Measurements from ENCODE around the gene NFATC2. TPM values are rescaled to one million over a fixed set of nuclear protein-coding genes. Genes with fewer than 3 reads are reported as not detected.

The NFATC2 gene
- total and polyA plus RNA-seq, 7 donors, result 1.4 to 16.9 (median 5.0) TPM

- intact Hi-C loops (cut with DNase I), result no loop called here
- DNase-seq, result no peak
- WGBS, 2 donors, result 84 to 92% methylated on average over 1 of the region's 1 CpG
- no peaks in the 10 kb centered on the region for H3K27me3 ChIP-seq
- H3K27ac ChIP-seq, result no peak overlapping the region
- no peak overlapping the region for H3K4me3 ChIP-seq
- no peaks in the 10 kb centered on the region for H3K4me1 ChIP-seq
- no peaks in the 10 kb centered on the region for H3K9me3 ChIP-seq
- TF ChIP-seq POLR2A (IDR thresholded peaks at IDR 0.05), result no peak
- peaks cover 0 to 10% (median 0%) of the 10 kb centered on the region in 4 donors for H3K36me3 ChIP-seq
These were observed 150.6 kb downstream of the NFATC2 start for GRCh38 chr20:51391926-51392325.

GRCh38 chr20:51389543-51390264, 152.8 kb downstream of the NFATC2 start:
- Histone ChIP-seq H3K4me1 (no peaks in the 10 kb centered on the region), H3K27ac (peak overlapping the region in 2 of 4 donors; percentile 26 to 41), H3K27me3 (no peaks in the 10 kb centered on the region), H3K4me3 (no peak overlapping the region), H3K9me3 (no peaks in the 10 kb centered on the region), H3K36me3 (peaks cover 0 to 10% (median 0%) of the 10 kb centered on the region in 4 donors)
- intact Hi-C loops (cut with DNase I), result no loop called here
- WGBS, 2 donors, result 82 to 86% methylated on average over 11 of the region's 11 CpGs
- no peak for TF ChIP-seq POLR2AphosphoS5 (IDR thresholded peaks at IDR 0.05)
- TF ChIP-seq CTCF (IDR thresholded peaks at IDR 0.05), result no peak
- TF ChIP-seq EP300 (IDR thresholded peaks at IDR 0.05), result no peak
- TF ChIP-seq POLR2A (IDR thresholded peaks at IDR 0.05), result no peak
- no peak for DNase-seq

GRCh38 chr20:51388756-51389542, 153.6 kb downstream of the NFATC2 start:
- no peaks in the 10 kb centered on the region for H3K27me3 ChIP-seq
- intact Hi-C loops (cut with DNase I), result no loop called here
- no peak for DNase-seq
- TF ChIP-seq POLR2A (IDR thresholded peaks at IDR 0.05) (no peak), POLR2AphosphoS5 (IDR thresholded peaks at IDR 0.05) (no peak), CTCF (IDR thresholded peaks at IDR 0.05) (no peak), EP300 (IDR thresholded peaks at IDR 0.05) (no peak)
- peak overlapping the region in 1 of 4 donors; percentile 41 for H3K27ac ChIP-seq
- H3K4me1 ChIP-seq, result no peaks in the 10 kb centered on the region
- peaks cover 0 to 10% (median 0%) of the 10 kb centered on the region in 4 donors for H3K36me3 ChIP-seq
- WGBS, 2 donors, result 75 to 77% methylated on average over 7 of the region's 7 CpGs
- no peak overlapping the region for H3K4me3 ChIP-seq
- no peaks in the 10 kb centered on the region for H3K9me3 ChIP-seq

GRCh38 chr20:51388227-51388626, 154.3 kb downstream of the NFATC2 start:
- TF ChIP-seq EP300 (IDR thresholded peaks at IDR 0.05) (no peak), POLR2A (IDR thresholded peaks at IDR 0.05) (no peak), POLR2AphosphoS5 (IDR thresholded peaks at IDR 0.05) (no peak), CTCF (IDR thresholded peaks at IDR 0.05) (no peak)
- intact Hi-C loops (cut with DNase I), result no loop called here
- no peak for DNase-seq
- H3K4me1 ChIP-seq, result peaks cover 0 to 4% (median 0%) of the 10 kb centered on the region in 4 donors
- no peaks in the 10 kb centered on the region for H3K9me3 ChIP-seq
- H3K36me3 ChIP-seq, result peaks cover 0 to 10% (median 0%) of the 10 kb centered on the region in 4 donors
- H3K27me3 ChIP-seq, result no peaks in the 10 kb centered on the region
- H3K4me3 ChIP-seq, result no peak overlapping the region
- H3K27ac ChIP-seq, result no peak overlapping the region

GRCh38 chr20:51387125-51387875, 155.2 kb downstream of the NFATC2 start:
- TF ChIP-seq EP300 (IDR thresholded peaks at IDR 0.05), result no peak
- TF ChIP-seq CTCF (IDR thresholded peaks at IDR 0.05), result no peak
- TF ChIP-seq POLR2AphosphoS5 (IDR thresholded peaks at IDR 0.05), result no peak
- no peak for TF ChIP-seq POLR2A (IDR thresholded peaks at IDR 0.05)
- peaks cover 0 to 7% (median 0%) of the 10 kb centered on the region in 4 donors for H3K4me1 ChIP-seq
- DNase-seq, result peak; percentile 19
- no peaks in the 10 kb centered on the region for H3K9me3 ChIP-seq
- 87 to 90% methylated on average over 9 of the region's 9 CpGs for WGBS, 2 donors
- peaks cover 0 to 10% (median 0%) of the 10 kb centered on the region in 4 donors for H3K36me3 ChIP-seq
- no peak overlapping the region for H3K27ac ChIP-seq
- intact Hi-C loops (cut with DNase I), result no loop called here
- H3K27me3 ChIP-seq, result no peaks in the 10 kb centered on the region
- H3K4me3 ChIP-seq, result no peak overlapping the region
